Measurements from ENCODE around the gene AP2A1. TPM values are rescaled to one million over a fixed set of nuclear protein-coding genes. Genes with fewer than 3 reads are reported as not detected.

AP2A1 gene
- total and polyA plus RNA-seq, 10 of the 15 experiments (the other 5 are each of a cell fraction or from before 2014, with no cell fraction given) = 0.68 to 78.8 (median 33.8) TPM

DNA sequence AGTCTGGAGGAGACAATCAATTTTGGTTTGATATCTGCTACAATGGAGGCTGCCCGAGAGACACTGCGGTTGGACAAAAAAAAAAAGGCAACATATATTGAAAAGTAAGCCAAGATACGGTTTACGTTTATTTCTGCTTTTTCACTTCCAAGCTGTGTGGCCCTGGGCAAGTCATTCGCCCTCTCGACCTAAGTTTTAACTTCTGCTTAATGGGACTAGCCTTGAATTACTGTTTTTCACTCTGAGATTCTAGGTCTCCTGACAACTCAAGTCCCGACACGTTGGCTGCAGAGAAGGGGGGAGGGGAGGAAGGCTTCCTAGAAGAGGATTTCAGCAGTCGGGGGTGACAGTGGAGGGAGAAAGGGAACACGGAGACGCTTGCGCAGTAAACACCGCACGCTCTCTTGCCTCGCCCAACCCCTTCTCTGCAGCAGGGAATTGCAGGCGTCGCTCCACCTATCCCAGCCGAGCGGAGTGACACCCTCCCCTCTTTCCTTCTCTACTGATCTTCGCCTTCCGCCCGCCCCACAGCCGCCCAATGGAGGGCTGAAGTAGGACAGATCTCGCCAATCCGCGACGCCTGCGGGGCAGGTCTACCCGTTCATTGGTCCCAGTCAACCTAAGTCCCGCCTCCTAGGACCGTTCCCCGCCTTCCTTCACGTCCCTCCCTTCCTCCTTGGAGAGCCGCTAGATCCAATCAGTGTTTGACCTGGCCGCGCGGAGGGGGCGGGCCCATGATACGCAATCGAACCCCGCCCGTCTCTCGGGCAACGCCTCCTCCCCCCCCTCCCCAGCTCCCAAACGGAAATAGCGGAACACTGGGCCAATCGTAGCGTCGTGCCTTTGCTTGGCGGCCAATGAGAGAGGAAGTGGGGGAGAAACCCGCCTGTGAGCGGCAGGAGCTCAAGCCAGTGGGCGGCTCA lies 533 bp upstream of the AP2A1 start (continued):
- TF ChIP-seq PKNOX1 (IDR thresholded peaks at IDR 0.05) (peak; percentile 98), ZBED1 (IDR thresholded peaks at IDR 0.05; ENCODE audit: borderline replicate concordance) (peak; percentile 33; the same call in 1 of the 2 replicates), SRF (IDR thresholded peaks at IDR 0.05; ENCODE audit: low read depth in 2 of 2, low read length in 2 of 2) (0 out of 4 replicates have a peak, but pooled peaks of 1 of the 2 experiments have one; percentile 20), NKRF (conservative IDR thresholded peaks at IDR 0.05) (no peak), POLR2A (IDR thresholded peaks at IDR 0.05; ENCODE audit: low read depth, low read length) (peak; percentile 88), ATF7 (IDR thresholded peaks at IDR 0.05; ENCODE audit: low read depth) (peak; percentile 52; the same call in 1 of the 2 replicates), NRF1 (conservative IDR thresholded peaks at IDR 0.05; ENCODE audit: low read depth, low read length) (peak; percentile 59), HDGF (IDR thresholded peaks at IDR 0.05) (peak; percentile 99), ETV6 (conservative IDR thresholded peaks at IDR 0.05 in 1 of 2, IDR thresholded peaks at IDR 0.05 in 1 of 2; ENCODE audit: borderline replicate concordance in 1 of 2, low read depth in 1 of 2) (no peak), PBX3 (IDR thresholded peaks at IDR 0.05; ENCODE audit: insufficient replicate concordance, low read depth, low read length) (peak; percentile 98), MAX (IDR thresholded peaks at IDR 0.05; ENCODE audit: low read depth, low read length) (peak; percentile 16; the same call in 1 of the 2 replicates), E4F1 (IDR thresholded peaks at IDR 0.05; ENCODE audit: borderline replicate concordance, partially characterized antibody) (peak; percentile 57), CHD2 (IDR thresholded peaks at IDR 0.05; ENCODE audit: borderline replicate concordance, low read depth, low read length) (peak; percentile 96), SPI1 (IDR thresholded peaks at IDR 0.05; ENCODE audit: borderline replicate concordance, insufficient read depth, low read depth, low read length) (peak; percentile 83), IKZF2 (IDR thresholded peaks at IDR 0.05) (peak in 1 of 2 experiments; percentile 31; a peak in 2 of 4 replicates)
- TF ChIP-seq, protein P1, sequence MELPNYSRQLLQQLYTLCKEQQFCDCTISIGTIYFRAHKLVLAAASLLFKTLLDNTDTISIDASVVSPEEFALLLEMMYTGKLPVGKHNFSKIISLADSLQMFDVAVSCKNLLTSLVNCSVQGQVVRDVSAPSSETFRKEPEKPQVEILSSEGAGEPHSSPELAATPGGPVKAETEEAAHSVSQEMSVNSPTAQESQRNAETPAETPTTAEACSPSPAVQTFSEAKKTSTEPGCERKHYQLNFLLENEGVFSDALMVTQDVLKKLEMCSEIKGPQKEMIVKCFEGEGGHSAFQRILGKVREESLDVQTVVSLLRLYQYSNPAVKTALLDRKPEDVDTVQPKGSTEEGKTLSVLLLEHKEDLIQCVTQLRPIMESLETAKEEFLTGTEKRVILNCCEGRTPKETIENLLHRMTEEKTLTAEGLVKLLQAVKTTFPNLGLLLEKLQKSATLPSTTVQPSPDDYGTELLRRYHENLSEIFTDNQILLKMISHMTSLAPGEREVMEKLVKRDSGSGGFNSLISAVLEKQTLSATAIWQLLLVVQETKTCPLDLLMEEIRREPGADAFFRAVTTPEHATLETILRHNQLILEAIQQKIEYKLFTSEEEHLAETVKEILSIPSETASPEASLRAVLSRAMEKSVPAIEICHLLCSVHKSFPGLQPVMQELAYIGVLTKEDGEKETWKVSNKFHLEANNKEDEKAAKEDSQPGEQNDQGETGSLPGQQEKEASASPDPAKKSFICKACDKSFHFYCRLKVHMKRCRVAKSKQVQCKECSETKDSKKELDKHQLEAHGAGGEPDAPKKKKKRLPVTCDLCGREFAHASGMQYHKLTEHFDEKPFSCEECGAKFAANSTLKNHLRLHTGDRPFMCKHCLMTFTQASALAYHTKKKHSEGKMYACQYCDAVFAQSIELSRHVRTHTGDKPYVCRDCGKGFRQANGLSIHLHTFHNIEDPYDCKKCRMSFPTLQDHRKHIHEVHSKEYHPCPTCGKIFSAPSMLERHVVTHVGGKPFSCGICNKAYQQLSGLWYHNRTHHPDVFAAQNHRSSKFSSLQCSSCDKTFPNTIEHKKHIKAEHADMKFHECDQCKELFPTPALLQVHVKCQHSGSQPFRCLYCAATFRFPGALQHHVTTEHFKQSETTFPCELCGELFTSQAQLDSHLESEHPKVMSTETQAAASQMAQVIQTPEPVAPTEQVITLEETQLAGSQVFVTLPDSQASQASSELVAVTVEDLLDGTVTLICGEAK (IDR thresholded peaks at IDR 0.05; ENCODE audit: borderline replicate concordance) = peak; percentile 87

Data from GM12878 (cell line).